K562 (cell line): ENCODE data around the gene SNAI1. TPM values are rescaled to one million over a fixed set of nuclear protein-coding genes. Genes with fewer than 3 reads are reported as not detected.
A peak's percentile ranks its signal among the peaks of the same experiment; 100 is the strongest.

Experiments used
- CC2D1A ChIP-seq: fragments of 450-650 bp; IDR thresholded peaks from 2 replicates; pipeline ENCODE4 v1.6.1; 2017; ENCODE audit warnings: mild to moderate bottlenecking
- CREB1 ChIP-seq, 2 experiments: sonication (generic) in 1 of 2; formaldehyde crosslinking in 1 of 2; IDR thresholded peaks; 2 replicates each; pipeline versions ENCODE4 v1.6.1 to v1.8.0; 2012 to 2022; ENCODE audit warnings: inconsistent platforms in 1 of 2, mild to moderate bottlenecking in 1 of 2, missing genetic modification reagents in 1 of 2, moderate library complexity in 1 of 2
- HNRNPL ChIP-seq: fragments of 200-400 bp; formaldehyde crosslinking; IDR thresholded peaks from 2 replicates; pipeline ENCODE4 v1.6.1; 2017; ENCODE audit warnings: low read depth, mild to moderate bottlenecking, low read length
- KDM1A ChIP-seq, 2 experiments: fragments of 450-650 bp; IDR thresholded peaks; 2 replicates each; pipeline ENCODE4 v1.6.1; 2016; ENCODE audit warnings: mild to moderate bottlenecking in 2 of 2
- MBD2 ChIP-seq: sonication (generic); IDR thresholded peaks from 2 replicates; pipeline ENCODE4 v1.6.1; 2016; ENCODE audit warnings: low read depth, borderline replicate concordance
- SREBF1 ChIP-seq: fragments of 150-350 bp; IDR thresholded peaks from 2 replicates; pipeline ENCODE4 v1.6.1; 2014; ENCODE audit warnings: antibody characterized with exemption, low read depth, low read length, borderline replicate concordance
- SREBF2 ChIP-seq: sonication (generic); formaldehyde crosslinking; IDR thresholded peaks from 2 replicates; pipeline ENCODE4 v1.4.0; 2020; ENCODE audit warnings: mild to moderate bottlenecking, missing genetic modification reagents
- ZBTB7A ChIP-seq: IDR thresholded peaks from 2 replicates; pipeline ENCODE4 v1.6.1; 2011; ENCODE audit warnings: low read depth, mild to moderate bottlenecking, low read length, moderate library complexity, borderline replicate concordance; ENCODE audit not compliant: control insufficient read depth
- ZKSCAN1 ChIP-seq: fragments of 150-350 bp; IDR thresholded peaks from 2 replicates; pipeline ENCODE4 v1.6.1; 2016; ENCODE audit warnings: low read depth, low read length
- ZNF766 ChIP-seq: fragments of 200-800 bp; sonication (Bioruptor generic); conservative IDR thresholded peaks from 2 replicates; pipeline ENCODE4 v1.6.1; 2016; ENCODE audit warnings: missing genetic modification characterization, missing compliant biosample characterization
- polyA plus RNA-seq, 8 experiments: library from polyadenylated mRNA; depleted of rRNA in 4 of 8; stranded (reverse) in 5 of 8; unstranded in 3 of 8; fragments of >200 nt; fragmentation: Nextera tagmentation in 2 of 8; fragmentation: Illumina TruSeq in 1 of 8; extraction: Ambion mirVana in 2 of 8; extraction: Trizol in 1 of 8; gene quantifications; 2 replicates each; pipeline versions ENCODE4 v1.2.1 to v1.2.3, GENCODE V29; 2011 to 2014; ENCODE audit warnings: inconsistent platforms in 1 of 8, missing spikeins in 1 of 8
- total RNA-seq, 7 experiments: library from RNA; depleted of rRNA in 6 of 7; stranded (reverse); fragments of >200 nt in 6 of 7; fragmentation: Illumina TruSeq in 2 of 7; extraction: Trizol in 2 of 7; gene quantifications; 2 replicates each; pipeline versions ENCODE4 v1.2.1 to v1.2.3, GENCODE V29; 2011 to 2021; ENCODE audit warnings: low replicate concordance in 1 of 7
- TF ChIP-seq, protein P1 (sequence below): sonication (generic); formaldehyde crosslinking; IDR thresholded peaks from 2 replicates; pipeline ENCODE4 v1.8.1; 2023; ENCODE audit warnings: mild to moderate bottlenecking, missing genetic modification reagents
- TF ChIP-seq, protein P2 (sequence below): fragments of 200-800 bp; sonication (Bioruptor generic); IDR thresholded peaks from 2 replicates; pipeline ENCODE4 v1.6.1; 2017; ENCODE audit warnings: missing genetic modification characterization, missing compliant biosample characterization
- TF ChIP-seq, protein P3 (sequence below), 2 experiments: fragments of 450-650 bp; formaldehyde crosslinking in 1 of 2; IDR thresholded peaks; 2 replicates each; pipeline versions ENCODE4 v1.4.0 to v1.6.1; 2014 to 2020; ENCODE audit warnings: mild to moderate bottlenecking in 2 of 2, borderline replicate concordance in 1 of 2, low read depth in 1 of 2
- TF ChIP-seq, protein P4 (sequence below): IDR thresholded peaks from 2 replicates; pipeline ENCODE4 v1.6.1; 2011; ENCODE audit not compliant: insufficient read length; ENCODE audit errors: extremely low read depth

The SNAI1 gene
- total and polyA plus RNA-seq, 9 of the 15 experiments (the other 6 are each of a cell fraction or from before 2014, with no cell fraction given): 0.32 to 11.6 (median 2.0) TPM

DNA sequence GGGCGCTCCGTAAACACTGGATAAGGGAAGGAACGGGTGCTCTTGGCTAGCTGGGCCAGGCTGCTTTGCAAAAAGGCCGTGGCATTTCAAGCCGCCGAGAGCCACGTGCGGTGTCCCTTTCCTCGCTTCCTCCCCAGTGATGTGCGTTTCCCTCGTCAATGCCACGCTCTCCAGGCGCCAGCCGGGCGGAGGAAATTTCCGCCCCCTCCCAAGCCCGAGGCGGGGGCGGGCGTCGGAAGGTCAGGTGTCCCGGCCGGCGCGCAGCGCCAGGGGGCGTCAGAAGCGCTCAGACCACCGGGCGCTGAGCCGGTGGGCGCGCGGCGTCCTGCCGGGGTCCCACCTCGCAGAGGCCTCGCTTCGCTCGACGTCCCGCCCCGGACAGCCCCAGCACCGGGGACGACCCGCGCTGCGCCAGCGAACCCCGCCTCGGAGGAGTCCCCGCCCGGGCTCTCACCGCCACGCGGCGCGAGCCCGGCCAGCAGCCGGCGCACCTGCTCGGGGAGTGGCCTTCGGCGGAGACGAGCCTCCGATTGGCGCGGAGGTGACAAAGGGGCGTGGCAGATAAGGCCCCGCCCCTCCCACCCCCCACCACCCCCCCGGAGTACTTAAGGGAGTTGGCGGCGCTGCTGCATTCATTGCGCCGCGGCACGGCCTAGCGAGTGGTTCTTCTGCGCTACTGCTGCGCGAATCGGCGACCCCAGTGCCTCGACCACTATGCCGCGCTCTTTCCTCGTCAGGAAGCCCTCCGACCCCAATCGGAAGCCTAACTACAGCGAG is at the start of gene SNAI1 (continued):
- TF ChIP-seq CREB1 (IDR thresholded peaks at IDR 0.05): peak; percentile 69; the same call in 1 of the 2 replicates
- peak; percentile 58; the same call in 1 of the 2 replicates for TF ChIP-seq CREB1 (CRISPR knock-in tag; IDR thresholded peaks at IDR 0.05)
- no peak for TF ChIP-seq ZKSCAN1
- TF ChIP-seq SREBF1: no peak
- TF ChIP-seq KDM1A (IDR thresholded peaks at IDR 0.05): no peak
- TF ChIP-seq, protein P1, sequence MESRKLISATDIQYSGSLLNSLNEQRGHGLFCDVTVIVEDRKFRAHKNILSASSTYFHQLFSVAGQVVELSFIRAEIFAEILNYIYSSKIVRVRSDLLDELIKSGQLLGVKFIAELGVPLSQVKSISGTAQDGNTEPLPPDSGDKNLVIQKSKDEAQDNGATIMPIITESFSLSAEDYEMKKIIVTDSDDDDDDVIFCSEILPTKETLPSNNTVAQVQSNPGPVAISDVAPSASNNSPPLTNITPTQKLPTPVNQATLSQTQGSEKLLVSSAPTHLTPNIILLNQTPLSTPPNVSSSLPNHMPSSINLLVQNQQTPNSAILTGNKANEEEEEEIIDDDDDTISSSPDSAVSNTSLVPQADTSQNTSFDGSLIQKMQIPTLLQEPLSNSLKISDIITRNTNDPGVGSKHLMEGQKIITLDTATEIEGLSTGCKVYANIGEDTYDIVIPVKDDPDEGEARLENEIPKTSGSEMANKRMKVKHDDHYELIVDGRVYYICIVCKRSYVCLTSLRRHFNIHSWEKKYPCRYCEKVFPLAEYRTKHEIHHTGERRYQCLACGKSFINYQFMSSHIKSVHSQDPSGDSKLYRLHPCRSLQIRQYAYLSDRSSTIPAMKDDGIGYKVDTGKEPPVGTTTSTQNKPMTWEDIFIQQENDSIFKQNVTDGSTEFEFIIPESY: peak; percentile 79
- no peak for TF ChIP-seq SREBF2 (CRISPR knock-in tag)
- TF ChIP-seq HNRNPL: 0 out of 2 replicates have a peak, but pooled peaks have one; percentile 31
- TF ChIP-seq, protein P2, sequence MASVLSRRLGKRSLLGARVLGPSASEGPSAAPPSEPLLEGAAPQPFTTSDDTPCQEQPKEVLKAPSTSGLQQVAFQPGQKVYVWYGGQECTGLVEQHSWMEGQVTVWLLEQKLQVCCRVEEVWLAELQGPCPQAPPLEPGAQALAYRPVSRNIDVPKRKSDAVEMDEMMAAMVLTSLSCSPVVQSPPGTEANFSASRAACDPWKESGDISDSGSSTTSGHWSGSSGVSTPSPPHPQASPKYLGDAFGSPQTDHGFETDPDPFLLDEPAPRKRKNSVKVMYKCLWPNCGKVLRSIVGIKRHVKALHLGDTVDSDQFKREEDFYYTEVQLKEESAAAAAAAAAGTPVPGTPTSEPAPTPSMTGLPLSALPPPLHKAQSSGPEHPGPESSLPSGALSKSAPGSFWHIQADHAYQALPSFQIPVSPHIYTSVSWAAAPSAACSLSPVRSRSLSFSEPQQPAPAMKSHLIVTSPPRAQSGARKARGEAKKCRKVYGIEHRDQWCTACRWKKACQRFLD (CRISPR knock-in tag): peak; percentile 91
- TF ChIP-seq, protein P3, sequence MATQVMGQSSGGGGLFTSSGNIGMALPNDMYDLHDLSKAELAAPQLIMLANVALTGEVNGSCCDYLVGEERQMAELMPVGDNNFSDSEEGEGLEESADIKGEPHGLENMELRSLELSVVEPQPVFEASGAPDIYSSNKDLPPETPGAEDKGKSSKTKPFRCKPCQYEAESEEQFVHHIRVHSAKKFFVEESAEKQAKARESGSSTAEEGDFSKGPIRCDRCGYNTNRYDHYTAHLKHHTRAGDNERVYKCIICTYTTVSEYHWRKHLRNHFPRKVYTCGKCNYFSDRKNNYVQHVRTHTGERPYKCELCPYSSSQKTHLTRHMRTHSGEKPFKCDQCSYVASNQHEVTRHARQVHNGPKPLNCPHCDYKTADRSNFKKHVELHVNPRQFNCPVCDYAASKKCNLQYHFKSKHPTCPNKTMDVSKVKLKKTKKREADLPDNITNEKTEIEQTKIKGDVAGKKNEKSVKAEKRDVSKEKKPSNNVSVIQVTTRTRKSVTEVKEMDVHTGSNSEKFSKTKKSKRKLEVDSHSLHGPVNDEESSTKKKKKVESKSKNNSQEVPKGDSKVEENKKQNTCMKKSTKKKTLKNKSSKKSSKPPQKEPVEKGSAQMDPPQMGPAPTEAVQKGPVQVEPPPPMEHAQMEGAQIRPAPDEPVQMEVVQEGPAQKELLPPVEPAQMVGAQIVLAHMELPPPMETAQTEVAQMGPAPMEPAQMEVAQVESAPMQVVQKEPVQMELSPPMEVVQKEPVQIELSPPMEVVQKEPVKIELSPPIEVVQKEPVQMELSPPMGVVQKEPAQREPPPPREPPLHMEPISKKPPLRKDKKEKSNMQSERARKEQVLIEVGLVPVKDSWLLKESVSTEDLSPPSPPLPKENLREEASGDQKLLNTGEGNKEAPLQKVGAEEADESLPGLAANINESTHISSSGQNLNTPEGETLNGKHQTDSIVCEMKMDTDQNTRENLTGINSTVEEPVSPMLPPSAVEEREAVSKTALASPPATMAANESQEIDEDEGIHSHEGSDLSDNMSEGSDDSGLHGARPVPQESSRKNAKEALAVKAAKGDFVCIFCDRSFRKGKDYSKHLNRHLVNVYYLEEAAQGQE (IDR thresholded peaks at IDR 0.05; ENCODE audit: borderline replicate concordance): peak; percentile 85
- TF ChIP-seq, protein P3 (CRISPR knock-in tag; IDR thresholded peaks at IDR 0.05; ENCODE audit: low read depth): no peak
- peak; percentile 81 for TF ChIP-seq ZBTB7A
- TF ChIP-seq CC2D1A: no peak
- TF ChIP-seq, protein P4, sequence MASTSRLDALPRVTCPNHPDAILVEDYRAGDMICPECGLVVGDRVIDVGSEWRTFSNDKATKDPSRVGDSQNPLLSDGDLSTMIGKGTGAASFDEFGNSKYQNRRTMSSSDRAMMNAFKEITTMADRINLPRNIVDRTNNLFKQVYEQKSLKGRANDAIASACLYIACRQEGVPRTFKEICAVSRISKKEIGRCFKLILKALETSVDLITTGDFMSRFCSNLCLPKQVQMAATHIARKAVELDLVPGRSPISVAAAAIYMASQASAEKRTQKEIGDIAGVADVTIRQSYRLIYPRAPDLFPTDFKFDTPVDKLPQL: peak; percentile 45
- TF ChIP-seq MBD2: peak; percentile 68; the same call in 1 of the 2 replicates
- TF ChIP-seq ZNF766 (CRISPR knock-in tag): peak; percentile 28; the same call in 1 of the 2 replicates
